GM13976 (cell line): ENCODE results near the gene GEN1.
A peak's percentile ranks its signal among the peaks of the same experiment; 100 is the strongest.

Experiments
- DNase-seq: peaks from one replicate; pipeline ENCODE4 v3.0.0; 2012; ENCODE audit warnings: low spot score
- CTCF ChIP-seq: IDR thresholded peaks from 2 replicates; pipeline ENCODE4 v1.5.1; 2012; ENCODE audit warnings: borderline replicate concordance, mild to moderate bottlenecking; ENCODE audit not compliant: insufficient read depth; ENCODE audit errors: extremely low read depth, missing control alignments, control extremely low read depth
- in situ Hi-C: fragments of 300-500 bp; cut with MboI; formaldehyde crosslinking; loops from one replicate; pipeline ENCODE4 v1.12.0; 2022; ENCODE audit warnings: low sequenced_read_pairs, mixed read lengths, inconsistent platforms; ENCODE audit not compliant: unreplicated experiment

The GEN1 gene

DNA sequence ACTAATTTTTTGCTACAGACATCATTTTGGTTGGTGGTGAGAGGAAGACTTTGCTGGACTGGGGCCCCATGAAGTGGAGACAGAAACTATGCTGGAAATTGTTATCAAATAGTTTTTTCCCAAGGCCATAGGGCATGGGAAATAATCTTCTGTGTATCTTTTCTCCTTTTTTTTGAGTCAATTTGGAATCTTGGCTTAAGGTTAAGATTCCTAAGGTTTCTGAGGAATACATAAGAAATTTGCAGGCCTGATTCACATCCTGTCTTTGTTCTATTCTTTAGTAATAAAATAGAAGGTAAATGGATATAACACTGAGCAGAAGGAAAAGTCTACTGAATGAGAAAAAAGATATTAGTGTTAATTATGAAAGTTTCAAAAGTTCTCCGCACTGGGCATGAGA is 16.9 kb upstream of the GEN1 start:
- in situ Hi-C loops: no loop called here
- TF ChIP-seq CTCF: no peak
- DNase-seq: no peak

- DNase-seq: no peak
- no peak for TF ChIP-seq CTCF
- in situ Hi-C loops: no loop called here
These were observed 13.7 kb upstream of the GEN1 start for GRCh38 chr2:17740203-17740602.

DNA sequence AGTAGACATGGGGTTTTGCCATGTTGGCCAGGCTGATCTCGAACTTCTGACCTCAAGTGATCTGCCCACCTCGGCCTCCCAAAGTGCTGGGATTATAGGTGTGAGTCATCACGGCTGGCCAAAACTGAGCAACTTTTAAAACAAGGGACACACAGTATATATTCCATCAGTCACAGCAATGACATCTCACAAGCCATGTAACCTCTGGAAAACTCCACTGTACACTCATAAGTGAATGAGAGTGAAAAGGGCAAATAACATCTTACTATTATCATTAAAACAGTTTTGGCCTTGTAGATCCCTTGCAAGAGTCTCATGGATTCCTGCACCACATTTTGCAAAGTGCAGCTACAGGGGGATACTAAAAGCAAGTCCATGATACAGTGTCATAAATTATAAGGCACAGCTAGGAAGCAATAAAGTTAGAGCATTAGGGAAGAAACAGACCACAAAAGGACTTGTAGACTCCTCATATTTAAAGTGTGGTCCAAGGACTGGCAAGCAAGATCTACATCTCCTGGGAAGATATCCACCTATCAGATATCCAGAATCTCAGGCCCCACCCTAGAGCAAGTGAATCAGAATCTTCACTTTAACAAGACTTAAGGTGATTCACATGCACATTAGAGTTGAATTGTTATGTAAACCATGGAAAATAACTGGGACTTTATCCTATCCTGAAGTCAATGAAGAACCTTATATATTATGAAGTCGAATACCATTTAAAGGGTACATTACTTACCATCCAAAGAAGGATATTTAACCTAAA is 6.1 kb upstream of the GEN1 start:
- in situ Hi-C loops: no loop called here
- no peak for DNase-seq
- no peak for TF ChIP-seq CTCF

GRCh38 chr2:17748745-17749144 is 5.2 kb upstream of the GEN1 start:
- in situ Hi-C loops: no loop called here
- DNase-seq: no peak

GRCh38 chr2:17749753-17750438 is 4.0 kb upstream of the GEN1 start:
- TF ChIP-seq CTCF: no peak
- in situ Hi-C loops: no loop called here

More at GRCh38 chr2:17748745-17749144, 5.2 kb upstream of the GEN1 start:
- no peak for TF ChIP-seq CTCF

DNA sequence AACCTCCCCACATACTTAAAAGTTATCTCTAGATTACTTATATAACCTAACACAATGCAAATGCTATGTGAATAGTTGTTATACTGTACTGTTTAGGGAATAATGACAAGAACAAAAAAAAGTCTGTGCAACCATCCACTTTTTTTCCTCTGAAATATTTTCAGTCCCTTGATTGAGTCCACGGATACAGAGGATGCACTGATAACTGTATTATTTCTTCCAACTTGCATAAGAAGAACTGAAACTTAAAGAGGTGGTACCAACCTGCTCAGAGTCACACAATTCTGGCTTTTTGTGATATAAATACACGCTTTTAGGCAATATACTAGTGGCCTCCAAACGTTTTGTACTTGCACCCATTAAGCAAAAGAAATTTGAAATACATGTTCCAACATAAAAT is 1.7 kb upstream of the GEN1 start:
- no peak for DNase-seq
- in situ Hi-C loops: no loop called here
- no peak for TF ChIP-seq CTCF

More at GRCh38 chr2:17749753-17750438, 4.0 kb upstream of the GEN1 start:
- peak; percentile 42 for DNase-seq
